ENCODE data around the gene ACBD5.
A peak's percentile ranks its signal among the peaks of the same experiment; 100 is the strongest.
"Not testable (repeated sequence)": the region's sequence is repeated elsewhere in the genome, so short reads cannot be mapped to it uniquely, and the experiment has no call there.

ACBD5 gene, protein sequence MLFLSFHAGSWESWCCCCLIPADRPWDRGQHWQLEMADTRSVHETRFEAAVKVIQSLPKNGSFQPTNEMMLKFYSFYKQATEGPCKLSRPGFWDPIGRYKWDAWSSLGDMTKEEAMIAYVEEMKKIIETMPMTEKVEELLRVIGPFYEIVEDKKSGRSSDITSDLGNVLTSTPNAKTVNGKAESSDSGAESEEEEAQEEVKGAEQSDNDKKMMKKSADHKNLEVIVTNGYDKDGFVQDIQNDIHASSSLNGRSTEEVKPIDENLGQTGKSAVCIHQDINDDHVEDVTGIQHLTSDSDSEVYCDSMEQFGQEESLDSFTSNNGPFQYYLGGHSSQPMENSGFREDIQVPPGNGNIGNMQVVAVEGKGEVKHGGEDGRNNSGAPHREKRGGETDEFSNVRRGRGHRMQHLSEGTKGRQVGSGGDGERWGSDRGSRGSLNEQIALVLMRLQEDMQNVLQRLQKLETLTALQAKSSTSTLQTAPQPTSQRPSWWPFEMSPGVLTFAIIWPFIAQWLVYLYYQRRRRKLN

DNA sequence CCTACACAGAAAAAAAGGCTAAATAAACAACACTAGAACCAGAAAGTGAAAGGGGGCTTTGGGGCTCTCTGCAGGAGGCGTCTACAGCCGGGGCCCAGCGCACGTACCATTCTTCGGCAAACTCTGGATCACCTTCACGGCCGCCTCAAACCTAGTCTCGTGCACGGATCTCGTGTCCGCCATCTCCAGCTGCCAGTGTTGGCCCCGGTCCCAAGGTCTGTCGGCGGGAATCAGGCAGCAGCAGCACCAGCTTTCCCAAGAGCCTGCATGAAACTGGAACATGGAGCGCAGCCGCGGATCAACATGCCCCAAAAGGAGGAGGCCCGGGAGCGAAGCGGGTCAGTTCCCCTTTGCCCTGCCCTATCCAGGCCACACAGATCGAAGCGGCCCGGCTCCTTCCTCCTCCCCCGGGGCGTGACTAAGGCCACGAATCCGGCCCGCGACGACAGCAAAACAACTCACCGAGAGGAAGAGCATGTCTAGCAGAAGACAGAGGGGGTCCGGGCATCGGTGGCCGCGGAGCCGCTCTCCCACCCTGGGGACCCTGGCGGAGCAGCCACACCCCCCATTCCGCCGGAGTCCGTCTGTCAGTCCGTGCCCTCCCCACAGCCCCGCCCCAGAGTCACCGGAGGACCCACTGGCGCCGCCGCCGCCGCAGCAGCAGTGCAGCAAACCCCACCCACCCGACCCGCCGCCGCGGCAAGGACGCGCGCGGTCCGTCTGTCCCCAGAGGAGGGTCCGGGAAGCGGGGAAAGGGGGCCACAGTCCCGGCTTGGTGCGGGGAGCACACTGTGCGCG is at the start of gene ACBD5:
TSS of gene ACBD5 (minus strand) at position 586 of the 798 bp plus-strand sequence. CDS start at position 477, 109 bp downstream.
- DNase-seq: peak; percentile 74

DNA sequence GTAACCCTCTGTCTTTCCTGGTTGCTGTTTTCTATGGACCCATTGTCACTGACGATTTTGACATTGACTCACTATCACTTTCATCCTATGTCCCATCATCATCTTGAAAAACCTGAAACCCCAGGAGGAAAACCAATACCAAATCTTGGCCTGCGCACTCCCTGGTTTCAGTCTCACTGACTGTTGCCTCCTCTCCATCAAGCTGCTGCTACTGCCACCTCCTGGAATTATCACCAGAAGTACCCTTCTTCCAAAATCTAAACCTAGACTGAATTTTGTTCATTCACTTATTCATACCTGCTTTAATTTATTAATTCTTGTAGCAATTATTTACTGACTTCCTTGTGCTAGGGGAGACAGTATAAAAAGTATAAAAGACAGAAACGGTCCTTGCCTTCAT is 44.5 kb upstream of the ACBD5 start:
- DNase-seq: no peak

DNA sequence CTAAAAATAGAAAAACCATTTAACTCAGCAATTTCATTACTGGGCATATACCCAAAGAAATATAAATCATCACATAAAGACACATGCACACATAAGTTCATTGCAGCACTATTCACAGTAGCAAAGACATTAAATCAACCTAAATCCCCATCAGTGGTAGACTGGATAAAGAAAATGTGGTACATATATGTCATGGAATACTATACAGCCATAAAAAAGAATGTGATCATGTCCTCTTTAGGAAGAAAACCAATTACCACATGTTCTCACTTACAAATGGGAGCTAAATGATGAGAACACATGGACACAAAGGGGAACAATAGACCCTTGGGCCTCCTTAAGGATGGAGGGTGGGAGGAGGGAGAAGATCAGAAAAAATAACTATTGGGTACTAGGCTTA is 36.0 kb upstream of the ACBD5 start:
- no peak for DNase-seq

DNA sequence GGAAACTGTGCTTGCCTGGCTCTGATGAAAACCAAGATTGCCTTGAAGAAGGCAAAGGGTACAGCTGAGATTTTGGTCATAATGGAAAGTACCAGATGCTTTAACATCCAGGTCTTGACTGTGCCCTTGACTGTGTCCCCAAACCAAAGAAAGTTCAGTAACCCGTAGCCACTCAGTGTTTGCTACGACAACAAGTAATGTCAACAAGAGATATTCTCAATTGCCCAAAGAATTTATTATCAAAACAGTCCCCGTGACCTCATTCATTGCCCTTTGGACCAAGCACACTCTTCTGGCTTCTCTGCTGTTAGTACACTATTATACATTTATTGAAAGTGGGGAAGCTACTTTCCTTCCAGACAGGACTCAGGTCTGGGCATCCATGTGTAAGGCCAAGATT is 25.4 kb upstream of the ACBD5 start:
- DNase-seq: not testable (repeated sequence)

DNA sequence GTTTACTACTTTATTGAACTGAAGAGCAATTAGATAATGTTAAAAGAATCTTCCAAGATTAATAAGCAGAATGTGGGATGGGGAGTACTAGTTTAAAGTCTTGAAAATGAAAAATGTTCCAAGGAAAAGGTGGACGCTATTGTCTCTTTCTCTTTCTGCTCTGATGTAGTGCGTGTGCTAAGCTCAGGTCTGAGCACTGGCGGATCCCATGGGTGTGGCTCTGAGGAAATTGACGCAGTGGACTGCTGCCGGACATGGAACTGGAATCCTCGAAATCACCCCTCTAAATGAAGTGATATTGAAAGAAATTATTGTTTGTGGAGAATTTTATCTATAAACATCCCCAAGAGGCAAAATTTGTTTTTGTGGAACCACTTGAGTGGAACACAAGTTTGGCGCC is 22.2 kb upstream of the ACBD5 start:
- DNase-seq: not testable (repeated sequence)

DNA sequence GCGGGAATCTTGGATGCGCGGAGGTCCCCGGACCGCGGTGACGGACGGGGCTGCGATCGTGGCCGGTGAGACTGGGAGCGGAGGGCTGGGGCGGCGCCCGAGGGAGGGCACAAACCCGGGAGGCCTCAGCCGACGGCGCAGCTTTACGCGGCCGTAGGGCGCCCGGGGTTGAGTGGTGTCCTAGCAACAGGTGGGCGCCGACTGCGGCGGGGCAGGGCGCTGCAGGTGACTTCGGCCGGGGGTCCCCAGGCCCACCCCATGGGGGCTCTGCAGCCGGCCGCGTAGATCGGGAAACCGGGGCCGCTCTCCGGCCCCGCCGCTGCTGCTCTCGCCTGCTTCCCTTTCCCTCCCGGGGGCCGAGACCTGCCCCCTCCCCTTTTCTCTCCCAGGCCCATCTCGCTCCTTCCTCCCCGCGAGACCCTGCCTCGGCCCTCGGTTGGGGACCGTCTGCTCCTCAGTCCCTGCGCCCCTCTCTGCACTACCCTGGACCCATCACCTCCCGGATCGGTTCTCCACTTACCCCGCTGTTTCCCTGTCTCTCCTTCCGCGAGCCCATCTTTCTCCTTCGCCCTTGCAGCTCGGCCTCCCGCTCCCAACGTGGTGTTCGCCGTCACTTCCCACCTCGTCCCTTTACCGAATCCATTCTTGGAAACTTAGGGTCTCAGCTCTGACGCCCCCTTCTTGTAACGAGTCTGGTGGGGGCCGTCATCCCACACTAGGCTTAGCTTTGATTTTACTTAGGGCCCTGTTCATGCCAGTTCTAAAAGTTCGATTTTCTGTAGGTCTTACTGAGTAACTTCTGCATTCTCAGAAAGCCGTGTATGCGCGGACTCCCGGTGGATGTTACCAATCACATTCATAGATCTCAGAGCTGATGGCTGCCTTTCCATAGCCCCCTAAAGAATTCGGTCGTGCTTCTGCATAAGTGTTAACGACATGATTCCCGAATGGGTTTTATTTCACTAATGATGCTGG is 18.5 kb upstream of the ACBD5 start:
- no peak for DNase-seq

DNA sequence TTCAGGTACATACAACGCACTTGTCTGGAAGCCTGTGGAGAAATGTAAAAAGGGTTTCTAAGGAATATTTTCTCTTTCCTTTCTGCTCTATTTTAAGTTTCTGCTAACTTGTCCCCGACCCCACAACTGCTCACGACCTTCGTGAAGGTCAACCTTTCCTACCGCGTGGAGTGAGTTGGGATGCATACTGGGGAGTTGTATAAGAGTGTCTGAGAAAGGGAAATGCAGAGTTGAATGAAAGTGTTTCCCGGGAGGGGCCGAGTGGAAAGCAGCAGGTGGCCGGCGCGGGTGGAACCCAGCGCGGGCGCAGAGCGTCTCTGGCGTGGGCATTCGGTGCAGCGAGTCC is 17.9 kb upstream of the ACBD5 start:
- no peak for DNase-seq

DNA sequence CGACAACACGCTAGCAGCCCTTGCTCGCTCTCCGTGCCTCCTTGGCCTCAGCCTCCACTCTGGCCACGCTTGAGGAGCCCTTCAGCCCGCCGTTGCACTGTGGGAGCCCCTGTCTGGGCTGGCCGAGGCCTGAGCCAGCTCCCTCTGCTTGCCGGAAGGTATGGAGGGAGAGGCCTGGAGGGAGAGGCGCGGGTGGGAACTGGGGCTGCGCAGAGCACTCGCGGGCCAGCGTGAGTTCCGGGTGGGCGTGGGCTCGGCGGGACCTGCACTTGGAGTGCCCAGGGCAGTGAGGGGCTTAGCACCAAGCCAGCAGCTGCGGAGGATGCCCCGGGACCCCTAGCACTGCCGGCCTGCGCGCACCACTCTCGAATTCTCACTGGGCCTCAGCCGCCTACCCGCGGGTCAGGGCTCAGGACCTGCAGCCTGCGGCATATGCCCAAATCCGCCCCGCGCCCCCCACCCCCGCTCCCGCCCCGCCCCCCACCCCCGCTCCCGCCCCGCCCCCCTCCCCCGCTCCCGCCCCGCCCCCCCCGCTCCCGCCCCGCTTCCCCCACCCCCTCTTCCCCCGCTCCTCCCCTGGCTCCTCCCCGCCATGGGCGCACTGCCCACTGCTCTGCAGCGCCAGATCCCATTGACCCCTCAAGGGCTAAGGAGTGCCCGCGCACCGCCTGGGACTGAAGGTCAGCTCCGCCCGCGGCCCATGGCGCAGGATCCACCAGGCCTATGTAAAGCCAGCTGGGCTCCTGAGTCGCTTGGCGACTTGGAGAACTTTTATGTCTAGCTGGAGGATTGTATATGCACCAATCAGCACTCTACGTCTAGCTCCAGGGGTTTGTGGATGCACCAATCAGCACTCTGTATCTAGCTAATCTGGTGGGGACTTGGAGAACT is 15.9 kb upstream of the ACBD5 start:
- DNase-seq: no peak

DNA sequence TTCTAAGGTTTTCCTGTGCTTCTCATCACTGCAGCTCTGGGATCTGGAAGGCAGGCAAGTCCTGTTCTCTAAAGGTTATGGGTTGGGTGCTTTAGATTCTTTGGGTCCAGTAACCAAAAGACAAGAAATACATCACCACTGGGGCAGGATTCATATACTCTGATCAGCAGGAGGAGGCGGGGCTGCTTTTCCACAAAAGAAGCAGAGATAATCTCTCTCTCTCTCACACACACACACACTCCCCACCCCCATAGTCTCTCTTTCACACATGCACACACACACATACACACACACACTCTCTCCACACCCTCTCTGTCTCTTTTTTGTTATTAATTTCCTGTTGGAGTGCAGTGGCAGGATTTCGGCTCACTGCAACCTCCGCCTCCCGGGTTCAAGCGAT is 13.0 kb upstream of the ACBD5 start:
- no peak for DNase-seq

DNA sequence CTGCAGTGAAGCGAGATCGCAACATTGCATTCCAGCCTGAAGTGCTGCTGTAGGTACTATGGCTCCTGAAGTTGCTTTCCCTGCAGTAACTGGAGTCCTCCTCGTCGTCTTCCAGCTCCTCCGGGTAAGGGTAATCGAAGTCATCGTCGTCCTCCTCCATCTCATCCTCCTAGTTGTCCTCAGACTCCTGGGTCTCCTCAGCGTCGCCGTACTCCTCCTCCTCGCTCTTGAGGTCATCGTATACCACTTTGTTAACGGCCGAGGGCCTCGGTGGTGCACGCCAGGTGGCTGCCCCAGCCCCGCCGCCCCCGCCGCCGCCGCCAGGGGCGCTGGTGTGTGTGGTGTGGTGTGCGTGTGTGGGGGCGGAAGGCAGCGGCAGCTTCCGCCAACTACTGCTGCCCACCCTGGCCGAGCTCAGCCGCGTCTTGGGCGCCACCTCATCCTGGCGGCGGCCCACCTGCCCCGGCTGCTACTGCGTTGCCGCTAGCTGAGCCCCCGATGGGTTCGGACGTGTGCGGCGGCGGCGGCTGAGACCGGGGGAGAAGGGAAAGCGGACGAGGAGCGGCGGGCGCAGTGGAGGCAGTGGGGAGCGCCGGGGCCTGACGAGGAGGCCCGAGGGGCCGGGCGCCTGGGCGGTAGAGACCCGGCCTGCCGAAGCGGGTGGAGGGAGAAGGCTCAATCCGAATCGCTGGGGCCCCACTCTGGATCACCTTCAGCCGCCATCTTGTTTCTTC is 11.8 kb upstream of the ACBD5 start:
- DNase-seq: no peak

DNA sequence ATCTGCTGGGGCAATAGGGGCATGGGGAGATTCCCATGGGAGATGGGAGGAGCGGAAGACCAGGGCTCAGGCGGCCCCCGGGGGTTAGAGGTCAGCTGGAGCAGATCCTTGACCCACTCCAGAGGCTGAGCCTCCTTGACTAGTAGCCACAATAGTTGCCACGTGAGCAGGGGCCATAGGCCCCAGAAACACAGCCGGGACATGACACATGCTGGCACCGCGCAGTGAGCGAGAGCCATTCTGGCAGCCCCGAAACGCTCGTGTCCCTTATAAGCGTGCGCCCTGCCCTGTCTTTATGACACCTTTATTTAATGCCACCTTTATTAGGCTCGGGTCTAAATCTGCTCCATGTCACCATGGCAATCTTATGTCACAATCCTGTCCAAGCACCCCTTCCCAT is 11.0 kb upstream of the ACBD5 start:
- no peak for DNase-seq

DNA sequence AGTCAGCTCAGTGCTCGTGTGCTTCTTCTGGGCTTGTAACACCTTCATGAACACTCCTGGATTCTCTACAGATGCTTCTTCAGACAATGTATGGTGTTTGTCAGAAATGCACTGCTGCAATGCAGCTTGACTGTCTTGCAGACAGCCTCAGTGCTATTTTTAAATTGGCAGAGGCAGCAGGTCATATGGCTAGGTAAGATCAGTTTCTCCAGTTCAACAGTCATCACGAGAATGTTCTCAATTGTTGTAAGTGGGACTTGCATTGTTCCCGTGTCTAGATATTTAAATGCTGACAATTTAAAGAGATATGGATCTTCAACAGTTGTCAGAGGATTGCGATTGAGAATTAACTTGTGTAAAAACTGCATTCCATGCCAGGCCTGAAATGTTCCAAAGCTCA is 7.6 kb upstream of the ACBD5 start:
- DNase-seq: no peak

DNA sequence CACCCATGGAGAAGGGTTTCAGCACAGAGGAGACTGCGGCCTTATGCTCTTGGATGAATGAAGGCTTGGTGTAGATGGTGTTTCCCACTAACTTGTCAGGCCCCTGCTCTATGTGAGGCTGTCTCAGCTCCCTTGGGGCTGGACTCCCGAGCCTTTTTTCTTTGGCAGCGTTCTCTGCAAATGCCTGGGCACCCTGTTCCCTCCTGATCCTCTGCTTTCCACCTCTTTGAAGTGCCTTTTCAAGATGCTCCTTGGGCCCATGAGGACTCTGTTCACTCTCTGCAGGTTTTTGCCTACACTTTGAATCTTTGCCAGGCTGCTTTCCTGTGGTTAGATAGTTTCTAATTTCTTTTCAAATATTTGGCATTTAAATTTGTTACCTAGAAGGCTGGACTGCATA is 6.8 kb upstream of the ACBD5 start:
- DNase-seq: no peak

DNA sequence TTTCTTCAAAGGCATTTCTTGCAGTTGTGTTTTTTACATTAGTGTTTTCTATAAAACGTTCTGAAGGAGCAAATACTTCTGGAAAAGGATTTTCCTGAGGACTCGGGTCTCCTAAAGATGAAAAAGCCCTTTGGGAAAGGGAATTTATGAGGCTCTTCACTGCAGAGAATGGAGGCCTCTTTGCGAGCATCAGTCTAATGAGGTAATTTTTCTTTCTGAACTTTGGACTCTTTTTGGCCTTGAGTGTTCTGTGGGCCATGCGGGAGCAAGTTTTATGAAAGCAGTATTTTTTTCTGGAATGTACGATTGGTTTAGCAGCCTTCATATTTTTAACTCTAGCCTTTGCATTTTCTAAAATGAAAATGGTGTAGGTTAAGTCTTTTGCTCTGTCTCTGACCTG is 6.4 kb upstream of the ACBD5 start:
- DNase-seq: no peak

DNA sequence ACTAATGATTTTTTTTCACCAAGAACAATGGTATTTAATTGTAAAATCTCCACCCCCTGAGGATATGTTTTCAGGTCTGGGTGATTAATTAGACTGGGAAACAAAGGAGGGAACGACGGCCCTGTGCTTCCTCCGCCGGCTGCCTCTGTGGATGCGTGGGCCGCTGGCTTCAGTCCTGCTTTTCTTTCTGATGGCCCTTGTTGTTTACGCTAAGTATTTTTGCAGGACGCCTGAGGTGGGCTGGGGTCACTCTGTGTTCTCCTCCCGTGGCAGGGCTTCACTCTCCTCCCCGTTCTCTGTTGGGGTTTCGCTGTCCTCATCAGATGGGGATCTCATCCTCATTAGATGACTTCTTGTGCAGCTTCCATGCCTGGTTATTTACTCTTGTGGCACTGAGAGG is 5.2 kb upstream of the ACBD5 start:
- no peak for DNase-seq

DNA sequence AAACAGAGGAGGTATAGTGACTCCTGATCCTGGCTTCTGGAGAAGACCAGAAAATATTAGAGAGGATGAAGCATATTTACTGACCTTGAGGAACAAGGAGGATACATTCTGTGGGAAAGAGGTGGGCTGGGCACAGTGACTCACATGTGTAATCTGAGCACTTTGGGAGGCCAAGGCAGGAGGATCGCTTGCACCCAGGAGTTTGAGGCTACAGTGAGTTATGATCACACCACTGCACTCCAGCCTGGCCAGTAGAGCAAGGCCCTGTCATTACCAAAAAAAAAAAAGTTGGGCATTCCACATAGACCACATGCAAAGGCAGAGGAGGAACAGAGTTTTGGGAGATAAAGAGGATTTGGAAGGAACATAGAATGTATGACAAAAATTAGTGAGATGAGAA is 4.4 kb upstream of the ACBD5 start:
- no peak for DNase-seq

DNA sequence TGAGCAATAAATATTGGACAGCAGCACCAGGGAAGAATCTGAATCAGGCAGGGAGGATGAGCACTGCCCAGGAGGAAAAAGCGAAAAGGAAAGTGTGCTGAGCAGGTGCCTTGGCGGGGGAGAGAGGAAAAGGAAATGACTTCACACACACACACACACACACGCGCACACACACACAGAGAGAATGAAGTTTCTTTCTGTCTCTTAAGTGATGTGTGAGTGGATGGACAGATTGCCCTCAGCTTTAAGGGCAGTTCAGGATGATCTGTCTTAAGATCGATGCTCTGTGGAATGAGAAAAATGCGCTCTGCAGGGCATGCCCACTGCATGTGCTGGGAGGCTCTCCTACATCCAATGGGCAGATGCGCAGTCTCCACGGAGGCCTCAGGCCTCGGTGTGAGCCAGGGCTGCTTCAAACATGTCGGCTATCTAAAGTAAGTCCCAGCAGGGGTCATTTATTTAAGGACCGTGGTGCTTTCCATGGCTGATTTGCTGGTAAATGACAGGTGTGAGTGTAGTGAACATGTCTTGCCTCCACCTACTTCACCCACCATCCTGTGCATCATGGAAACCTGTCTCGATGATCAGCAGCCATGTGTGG is 2.5 kb upstream of the ACBD5 start:
- peak; percentile 78 for DNase-seq

DNA sequence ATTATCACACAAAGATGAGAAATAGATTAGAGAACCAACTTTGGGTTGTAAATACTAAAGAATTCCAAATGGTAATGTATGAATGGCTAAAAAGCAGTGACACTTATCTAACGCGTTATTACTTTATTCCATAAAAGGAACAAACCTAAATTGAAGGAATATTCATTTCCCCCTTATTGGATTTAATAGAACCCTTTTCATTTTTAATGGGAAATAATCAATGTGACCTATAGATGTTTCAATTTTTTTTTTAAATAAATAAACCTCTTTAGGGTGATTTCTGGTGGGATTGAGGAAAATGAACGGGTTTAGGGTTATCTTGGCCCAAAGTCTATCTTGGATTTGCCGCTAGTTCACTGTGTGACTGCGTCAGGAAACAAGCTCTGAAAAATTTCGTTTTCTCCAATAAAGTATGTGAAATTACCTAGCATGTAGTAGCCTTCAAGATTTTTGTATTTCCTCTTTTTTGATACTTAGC is 1.9 kb upstream of the ACBD5 start:
- DNase-seq: no peak

DNA sequence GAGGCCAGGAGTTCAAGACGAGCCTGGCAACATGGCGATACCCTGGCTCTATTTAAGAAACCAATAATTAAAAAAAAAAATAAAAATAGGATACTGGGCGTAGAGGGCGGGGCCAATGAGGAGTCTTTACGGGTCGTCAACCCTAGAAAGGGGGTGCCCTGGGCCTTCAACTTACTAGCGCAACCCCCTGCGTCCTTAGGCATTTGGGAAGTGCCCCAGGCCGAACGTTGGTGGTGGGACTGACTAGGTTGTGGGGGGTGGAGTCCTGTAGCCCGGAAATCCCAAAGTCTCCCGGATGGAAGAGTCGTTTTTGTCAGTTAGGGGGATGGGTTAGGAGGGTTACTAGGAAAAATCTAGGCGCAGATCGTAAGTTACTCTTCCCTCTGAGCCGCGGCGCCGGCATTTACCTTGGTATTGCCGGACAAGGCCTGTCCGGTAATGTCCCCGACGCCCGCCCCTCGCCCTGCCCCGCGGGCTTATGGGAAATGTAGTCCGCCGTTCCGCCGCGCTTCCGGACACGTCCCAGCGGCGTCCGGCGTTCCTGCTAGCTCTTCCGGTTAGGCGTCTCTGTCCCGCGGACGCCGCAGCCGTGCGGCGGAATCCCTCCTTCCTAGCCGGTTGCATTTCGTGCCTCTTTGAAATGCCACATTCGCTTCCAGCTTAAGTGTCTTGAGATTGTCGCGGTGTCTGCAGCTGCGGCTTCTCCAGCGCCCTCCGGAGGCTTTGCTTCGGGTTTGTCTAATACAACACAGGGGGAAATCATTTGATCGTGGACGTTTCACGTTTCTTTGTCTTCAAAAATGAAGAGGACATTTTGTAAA is 1.3 kb upstream of the ACBD5 start:
- DNase-seq: peak; percentile 97

All from midbrain (tissue), 1 donor.